Measurements from ENCODE around the gene APOA1.

DNA sequence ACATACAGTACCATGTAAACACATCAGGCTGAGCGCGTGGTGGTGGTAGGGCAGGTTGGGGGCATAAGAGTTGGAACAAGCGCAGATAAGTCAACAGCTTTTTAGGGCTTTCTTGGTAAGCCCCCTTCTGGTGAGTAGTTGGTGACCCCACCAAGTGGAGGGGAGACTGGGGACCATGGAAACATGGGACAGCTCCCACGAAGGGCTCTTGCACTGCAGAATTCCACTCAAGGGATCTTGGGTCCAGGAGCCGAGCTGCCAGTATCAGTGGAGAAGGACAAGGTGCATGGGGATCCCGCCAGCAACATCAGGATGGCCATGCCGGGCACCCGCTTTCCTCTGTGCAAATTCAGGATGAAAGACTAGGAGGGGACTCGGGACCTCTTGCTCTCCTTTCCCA, 6.2 kb upstream of the APOA1 start:
- TF ChIP-seq POLR2A (IDR thresholded peaks at IDR 0.05; ENCODE audit: low read depth, low read length) (no peak), TAF1 (IDR thresholded peaks at IDR 0.05; ENCODE audit: borderline replicate concordance, low read depth, low read length) (no peak), POLR2AphosphoS5 (IDR thresholded peaks at IDR 0.05; ENCODE audit: low read depth, low read length) (no peak)

Measured in GM12892 (cell line).